Activated T-helper 9 cell treated with anti-CD3 and anti-CD28 coated beads, Interleukin-2, amount 50 U/mL, for 16 hours (primary cell): ENCODE data around the gene CACNA1G.

Experiments
- DNase-seq: peaks from one replicate; pipeline ENCODE4 v3.0.0-alpha.2; 2020; ENCODE audit warnings: low read depth

The CACNA1G gene

DNA sequence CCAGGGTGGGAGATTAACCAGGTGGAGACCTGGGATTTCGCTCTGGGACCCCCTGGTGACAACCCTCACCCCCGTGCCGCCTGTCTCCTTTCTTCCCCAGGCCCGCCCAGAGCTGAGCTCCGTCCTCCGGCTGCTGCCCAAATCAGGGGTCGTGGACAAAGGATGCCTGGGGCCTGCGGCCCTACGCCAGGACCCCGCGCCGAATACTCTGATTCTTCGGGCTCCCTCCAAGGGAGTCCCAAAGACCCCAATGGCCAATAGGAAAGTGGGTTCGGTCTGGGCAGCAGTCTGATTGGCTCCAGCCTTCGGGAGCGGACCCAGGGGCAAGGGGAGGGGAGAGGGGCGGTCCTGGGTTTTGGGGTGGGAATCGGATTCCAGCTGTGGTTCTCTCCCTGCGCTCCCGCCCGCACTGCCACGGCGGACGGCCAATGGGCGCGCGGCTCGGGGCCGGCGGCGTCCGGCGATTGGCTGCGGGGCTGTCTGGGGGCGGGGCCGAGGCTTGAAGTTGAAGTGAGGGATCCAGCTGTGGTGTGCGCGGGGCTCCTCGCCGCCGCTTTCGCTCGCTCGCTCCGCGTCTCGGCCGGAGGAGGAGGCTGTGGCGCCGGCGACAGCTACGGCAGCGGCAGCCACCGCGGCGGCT lies at the start of gene CACNA1G:
CACNA1G (plus strand) TSS at position 531 of the 640 bp plus-strand sequence. CDS start 745 bp downstream, outside the sequence.
- peak; percentile 79 for DNase-seq

DNA sequence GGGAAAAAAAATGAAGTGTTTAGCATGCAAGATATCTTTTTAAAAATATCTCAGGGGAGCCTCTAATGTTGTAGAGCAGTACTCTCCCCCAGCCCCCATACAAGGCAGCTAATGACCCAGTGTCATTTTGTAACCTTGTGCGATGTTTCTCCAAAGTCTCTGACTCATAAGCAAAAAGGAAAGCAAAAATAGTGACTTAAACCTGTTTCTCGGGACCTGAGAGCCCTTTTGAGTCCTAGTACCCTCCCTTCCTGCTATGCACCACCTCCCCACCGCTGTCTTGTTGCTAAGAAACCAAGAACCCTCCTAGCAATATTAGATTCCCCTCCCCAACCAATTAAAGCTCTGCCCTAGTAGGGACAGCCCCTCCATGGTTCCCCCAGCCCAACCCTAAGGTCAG lies 49.5 kb upstream of the CACNA1G start:
- peak; percentile 13 for DNase-seq

DNA sequence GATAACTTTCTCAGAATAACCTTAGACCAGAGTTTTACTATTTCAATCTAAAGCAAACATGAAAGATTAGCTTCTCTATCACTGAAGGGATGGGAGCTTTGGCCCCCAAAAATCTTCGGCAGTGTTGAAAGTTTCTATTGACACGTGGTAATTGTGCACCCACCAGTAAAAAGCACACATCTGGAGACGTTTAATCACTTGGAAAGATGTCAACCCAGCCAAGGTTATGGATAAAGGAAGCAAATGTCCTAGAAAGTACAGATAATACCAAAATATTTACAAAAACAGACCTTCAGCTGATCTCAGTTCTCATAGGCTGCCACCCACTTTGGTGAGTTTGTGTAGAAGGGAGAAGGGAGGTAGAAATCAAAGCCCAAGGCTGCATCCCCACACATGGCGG lies 47.0 kb upstream of the CACNA1G start:
- no peak for DNase-seq

DNA sequence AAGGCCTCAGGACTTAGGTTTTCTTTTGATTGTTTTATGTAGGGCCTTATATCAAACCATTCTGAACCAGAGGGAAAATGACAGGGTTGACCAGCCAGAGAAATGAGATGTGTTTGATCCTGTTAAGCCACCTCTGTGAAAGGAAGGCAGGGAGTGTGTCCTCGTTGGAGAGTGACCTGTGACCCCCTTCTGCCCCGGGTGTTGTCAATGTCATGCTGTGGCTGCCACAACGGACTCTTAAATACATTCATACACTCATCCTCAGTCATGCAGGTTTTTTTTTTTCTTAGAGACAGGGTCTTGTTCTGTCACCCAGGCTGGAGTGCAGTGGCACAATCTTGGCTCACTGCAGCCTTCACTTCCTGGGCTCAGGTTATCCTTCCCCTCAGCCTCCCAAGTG lies 46.1 kb upstream of the CACNA1G start:
- DNase-seq: no peak

DNA sequence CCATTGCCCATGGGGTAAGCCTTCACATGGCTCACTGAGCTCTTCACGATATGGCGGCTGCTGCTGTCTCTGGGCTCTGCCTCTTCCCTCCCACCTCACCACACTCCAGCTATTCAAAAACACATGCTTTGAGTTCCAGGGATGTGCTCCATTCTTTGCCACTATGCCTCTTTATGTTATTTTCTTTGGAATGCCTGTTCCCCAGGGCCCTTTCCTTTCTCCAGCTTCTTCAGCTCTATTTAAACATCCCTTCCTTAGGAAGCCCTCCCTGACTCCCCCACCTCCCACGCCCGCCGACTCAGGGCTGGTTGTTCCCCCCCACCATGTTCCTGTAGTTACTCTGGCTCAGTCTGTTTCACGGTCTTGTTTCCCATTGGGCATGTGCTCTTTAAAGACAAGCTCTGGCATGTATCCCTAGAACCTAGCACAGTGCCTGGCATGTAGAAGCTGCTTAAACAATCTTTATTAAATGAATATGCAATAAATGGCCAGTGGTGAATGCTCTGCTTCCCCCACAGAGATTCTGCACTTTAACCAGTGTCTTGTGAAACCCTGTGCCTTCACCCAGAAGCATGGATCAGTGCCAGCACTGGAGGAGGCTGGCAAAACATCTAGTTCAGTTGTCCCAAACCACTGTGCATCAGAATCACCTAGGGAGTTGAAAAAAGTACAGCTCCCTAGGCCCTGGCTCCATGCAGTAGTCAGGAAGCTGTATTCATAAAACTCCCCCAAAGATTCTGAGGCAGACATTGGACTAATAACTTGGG lies 45.4 kb upstream of the CACNA1G start:
- no peak for DNase-seq

DNA sequence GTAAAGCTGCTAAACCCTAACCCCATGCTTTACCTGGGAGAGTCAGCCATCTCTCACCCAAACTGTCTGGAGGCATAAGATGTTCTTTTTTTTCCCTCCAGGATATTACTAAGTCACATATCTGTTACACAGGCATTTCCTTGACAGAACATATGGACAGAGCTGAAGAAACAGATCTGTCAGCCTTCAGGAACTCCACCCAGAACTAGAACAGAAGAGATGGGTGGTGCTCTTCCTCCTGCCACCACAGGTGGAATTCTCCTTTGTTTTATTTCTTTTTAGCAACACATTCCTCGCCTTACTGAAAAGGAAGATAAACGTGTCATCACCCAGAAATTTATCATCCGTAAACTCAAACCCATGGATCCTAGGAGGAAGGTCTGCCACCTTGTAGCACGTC lies 43.5 kb upstream of the CACNA1G start:
- DNase-seq: no peak

DNA sequence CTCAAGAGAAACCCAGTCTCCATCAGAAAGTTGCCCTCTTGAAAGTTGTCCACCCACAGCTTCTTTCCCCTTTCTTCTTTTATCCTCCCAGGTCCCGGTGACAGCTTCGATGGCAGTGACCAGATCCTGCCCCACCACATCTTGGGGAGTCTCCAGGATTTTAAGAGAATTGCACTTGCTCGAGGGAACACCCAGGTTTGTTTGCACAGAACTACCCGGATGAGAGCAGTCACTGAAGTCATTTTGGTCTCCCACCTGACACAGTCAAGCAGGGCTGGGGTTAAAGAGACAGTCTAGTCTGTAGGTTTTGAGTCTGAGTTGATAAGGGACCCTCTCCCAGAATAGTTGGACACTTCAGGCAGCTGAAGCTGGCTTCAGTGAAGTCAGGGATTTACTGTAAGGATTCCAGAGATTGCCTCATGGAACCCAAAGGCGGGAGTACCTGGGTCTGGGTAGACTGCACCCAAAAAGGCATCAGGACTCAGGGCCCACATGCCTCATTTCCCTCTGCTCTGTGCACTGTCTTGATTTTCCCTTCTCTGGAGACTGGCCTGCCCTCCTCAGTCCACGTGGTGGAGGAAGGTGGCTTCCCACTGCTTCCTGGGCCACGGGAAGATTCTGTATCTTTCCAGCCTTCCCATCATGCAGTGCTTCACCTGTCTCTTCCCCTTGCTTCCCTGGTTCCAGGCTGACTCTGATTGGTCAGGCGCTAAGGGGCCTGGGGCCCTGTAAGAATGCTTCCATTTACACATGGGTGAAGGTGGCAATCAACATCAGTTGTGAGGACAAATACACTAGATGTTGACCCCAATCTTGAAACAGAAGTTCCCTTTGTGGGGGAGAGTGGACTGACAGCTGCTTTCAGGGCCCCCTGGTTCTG lies 42.8 kb upstream of the CACNA1G start:
- DNase-seq: no peak

DNA sequence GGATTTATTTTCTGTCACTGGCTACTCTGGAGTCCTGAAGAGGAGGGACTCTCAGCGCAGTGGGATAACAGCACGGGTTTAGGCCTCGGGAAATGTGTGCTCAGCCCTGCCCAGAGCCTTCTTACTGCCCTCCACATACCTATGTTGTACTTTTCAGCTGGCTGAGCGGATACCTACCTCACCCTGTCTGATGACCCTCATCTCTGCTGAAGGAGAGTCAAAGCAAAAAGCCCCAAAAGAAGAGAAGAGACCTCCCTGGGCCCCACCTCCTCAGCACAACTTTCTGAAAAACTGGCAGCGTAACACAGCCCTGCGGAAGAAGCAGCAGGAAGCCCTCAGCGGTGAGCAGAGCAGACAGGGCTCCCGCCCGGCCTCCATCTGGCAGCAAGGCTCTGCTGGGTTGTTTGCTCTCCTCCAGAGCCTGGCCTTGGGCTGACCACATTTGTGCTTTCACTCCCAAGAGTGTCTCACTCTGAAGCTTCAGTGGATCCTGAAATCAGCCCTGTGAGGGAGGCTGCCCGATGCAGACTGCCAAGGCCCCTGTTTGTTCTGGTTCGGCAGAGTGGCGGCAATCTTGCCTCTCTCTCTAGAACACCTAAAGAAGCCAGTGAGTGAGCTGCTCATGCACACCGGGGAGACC lies 42.0 kb upstream of the CACNA1G start:
- DNase-seq: no peak

DNA sequence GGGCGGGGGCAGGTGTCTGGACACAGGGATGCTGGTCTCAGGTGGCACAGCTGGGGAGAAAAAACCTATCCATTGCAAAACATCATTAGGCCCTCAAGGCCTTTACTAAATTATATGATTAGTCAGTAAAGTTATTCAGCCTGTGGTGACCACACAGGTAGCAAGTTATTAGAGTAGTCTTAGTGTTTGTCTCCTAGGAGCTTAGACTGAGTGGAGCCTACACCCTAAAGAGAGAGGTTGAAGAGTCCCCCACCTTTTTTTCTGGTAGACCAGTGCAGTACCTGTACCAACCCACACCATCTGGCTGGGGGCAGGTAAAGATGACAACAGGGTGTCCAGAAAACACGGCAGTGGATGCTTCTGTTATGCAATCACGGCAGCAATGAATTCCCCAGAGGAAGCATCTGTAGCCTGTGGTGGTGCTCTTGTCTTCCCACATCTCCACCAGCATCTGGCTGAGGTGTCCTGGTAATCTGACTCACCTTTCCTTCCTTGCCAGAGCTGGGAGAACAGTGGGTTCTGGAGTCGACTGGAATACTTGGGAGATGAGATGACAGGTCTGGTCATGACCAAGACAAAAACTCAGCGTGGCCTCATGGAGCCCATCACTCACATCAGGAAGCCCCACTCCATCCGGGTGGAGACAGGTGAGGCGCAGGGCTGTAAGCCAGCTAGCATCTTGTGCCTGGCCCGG lies 41.2 kb upstream of the CACNA1G start:
- no peak for DNase-seq

DNA sequence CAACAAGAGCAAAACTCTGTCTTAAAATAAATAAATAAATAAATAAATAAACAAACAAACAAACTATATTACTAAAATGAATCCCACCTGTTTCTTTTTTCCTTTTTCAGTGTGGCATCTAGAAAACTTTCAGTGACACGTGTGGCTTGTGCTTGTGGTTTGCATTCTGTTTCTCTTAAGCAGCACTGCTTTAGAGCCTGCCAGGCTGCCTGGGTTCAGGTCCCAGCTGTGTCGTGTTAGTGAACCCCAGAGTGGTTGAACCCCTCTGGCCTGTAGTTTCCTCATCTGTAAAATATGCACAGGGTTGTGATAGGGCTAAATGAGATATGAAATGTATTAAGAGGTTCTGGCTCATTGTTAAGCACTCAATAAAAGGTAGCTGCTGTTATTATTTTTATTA lies 40.0 kb upstream of the CACNA1G start:
- no peak for DNase-seq

DNA sequence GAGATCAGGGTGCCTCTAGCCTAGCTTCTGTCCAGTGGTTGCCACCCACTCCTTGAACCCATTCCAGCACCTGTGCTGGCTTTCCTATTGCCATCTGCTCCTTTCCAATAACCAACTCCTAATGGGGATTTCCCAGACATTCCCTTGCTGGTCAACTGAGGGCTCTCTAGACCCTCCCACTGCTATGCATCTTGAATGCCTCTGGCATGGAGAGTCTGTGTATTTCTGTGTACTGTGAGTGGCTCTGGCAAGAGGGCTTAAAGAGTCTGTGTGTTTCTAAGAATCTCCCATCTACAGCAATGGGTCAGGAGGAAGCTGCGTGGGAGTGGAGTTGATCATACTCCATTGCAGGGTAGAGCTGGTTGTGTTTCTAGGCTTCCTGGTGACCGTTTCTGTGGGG lies 39.0 kb upstream of the CACNA1G start:
- DNase-seq: no peak

DNA sequence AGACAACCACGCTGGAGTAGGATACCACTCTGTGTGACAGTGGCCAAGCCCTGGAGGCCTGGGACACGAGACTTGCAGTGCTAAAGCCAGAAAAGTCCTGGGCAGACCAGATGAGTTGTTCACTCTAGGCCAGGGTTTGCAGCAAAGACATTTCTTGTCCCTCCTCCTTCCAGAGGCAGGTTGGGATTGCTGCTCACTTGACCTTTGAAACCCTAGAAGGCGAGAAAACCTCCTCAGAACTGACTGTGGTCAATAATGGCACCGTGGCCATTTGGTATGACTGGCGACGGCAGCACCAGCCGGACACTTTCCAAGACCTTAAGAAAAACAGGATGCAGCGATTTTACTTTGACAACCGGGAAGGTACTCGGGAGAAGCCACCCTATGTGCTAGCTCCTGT lies 37.7 kb upstream of the CACNA1G start:
- DNase-seq: no peak

DNA sequence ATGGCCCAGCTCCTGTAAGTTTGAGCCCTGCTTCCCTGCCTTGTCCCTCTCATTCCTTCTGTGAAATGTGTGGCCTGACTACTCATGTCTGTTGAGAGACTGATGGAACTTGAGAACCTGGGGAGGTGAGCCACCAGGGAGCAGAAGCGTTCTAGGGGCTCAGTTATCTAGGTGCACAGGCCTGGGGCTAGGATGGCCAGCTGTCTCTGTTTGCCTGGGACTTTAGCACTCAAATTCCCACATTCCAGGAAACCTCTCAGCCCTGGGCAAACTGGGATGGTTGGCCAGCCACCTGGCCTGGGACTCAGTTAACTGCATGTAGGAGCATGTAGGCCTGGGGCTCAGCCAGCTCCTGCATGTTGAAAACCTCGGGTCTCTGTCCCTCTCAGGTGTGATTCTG lies 37.3 kb upstream of the CACNA1G start:
- DNase-seq: no peak

DNA sequence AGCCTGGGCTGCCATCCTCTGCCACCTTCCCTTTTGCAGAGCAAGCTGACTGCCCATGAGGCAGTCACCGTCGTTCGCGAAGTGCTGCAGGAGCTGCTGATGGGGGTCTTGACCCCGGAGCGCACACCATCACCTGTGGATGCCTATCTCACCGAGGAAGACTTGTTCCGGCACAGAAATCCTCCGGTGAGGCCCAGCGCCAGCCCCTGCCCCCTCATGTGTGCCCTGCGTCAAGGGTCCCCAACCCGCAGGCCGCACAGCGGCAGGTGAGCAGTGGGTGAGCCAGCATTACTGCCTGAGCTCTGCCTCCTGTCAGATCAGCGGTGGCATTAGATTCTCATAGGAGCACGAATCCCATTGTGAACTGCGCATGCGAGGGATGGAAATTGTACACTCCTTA lies 35.7 kb upstream of the CACNA1G start:
- no peak for DNase-seq

DNA sequence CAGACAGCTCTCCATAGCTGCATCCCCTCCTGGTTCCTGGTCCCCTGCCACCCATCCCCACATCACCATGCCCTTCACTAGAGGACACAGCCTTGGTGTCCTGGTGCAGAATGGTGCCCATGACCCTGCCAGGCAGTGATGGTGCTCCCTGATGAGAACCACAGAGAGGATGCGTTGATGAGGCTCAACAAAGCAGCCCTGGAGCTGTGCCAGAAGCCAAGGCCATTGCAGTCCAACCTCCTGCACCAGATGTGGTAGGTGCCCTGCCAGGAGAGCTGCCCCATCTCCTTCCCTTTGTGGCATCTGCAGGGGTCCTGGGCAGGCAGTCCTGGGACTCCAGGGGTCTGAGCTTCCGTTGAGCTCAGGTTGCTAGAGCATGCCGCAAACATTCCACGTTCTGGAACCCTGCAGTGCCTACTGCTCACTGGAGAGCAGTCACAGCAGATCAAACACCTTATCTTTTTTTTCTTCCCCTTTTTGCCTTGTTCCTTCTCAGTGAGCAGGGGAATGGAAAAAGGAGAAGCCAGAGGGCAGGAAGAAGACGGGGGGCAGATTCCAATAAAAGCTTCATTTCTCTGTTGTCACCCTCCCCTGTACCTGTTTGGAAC lies 33.3 kb upstream of the CACNA1G start:
- DNase-seq: no peak

DNA sequence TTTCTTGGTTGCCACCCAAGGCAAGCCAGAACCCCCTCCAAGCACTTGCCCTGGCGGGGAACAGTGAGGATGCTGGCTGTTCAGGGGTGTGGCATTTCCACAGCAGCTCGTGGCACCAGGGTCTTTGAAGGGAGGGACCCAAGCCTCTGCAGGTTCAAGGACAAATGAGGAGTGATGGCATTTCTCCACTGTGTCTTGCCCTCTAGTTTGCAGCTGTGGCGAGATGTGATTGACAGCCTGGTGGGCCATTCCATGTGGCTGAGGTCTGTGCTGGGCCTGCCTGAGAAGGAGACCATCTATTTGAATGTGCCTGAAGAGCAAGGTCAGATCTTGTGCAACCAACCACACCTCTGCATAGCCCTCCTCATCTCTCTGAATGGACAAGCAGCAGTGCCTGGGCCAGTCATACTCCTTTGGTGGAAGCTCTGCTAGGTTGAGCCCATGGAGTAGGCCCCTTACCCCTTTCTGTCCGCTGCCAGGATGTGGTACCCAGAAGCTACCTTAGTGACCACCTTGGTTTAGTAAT lies 32.5 kb upstream of the CACNA1G start:
- no peak for DNase-seq

DNA sequence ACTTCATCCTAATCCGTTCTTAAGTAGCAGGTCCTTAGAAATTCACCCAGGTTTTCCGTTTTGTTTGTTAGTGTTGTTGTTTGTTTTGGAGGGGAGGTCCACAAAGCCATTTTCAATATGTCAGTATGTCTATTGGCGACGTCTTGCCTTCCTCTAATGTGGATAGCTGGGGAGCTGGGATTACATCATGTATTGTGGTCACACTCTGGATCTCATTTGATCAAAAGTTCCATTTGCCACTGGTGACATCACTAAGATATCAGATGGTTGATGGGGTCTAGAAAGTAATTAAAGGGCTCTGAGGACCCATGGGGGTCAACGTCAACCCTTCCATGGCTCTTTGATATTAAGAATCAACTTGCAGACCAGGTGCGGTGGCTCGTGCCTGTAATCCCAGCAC lies 30.7 kb upstream of the CACNA1G start:
- DNase-seq: no peak

DNA sequence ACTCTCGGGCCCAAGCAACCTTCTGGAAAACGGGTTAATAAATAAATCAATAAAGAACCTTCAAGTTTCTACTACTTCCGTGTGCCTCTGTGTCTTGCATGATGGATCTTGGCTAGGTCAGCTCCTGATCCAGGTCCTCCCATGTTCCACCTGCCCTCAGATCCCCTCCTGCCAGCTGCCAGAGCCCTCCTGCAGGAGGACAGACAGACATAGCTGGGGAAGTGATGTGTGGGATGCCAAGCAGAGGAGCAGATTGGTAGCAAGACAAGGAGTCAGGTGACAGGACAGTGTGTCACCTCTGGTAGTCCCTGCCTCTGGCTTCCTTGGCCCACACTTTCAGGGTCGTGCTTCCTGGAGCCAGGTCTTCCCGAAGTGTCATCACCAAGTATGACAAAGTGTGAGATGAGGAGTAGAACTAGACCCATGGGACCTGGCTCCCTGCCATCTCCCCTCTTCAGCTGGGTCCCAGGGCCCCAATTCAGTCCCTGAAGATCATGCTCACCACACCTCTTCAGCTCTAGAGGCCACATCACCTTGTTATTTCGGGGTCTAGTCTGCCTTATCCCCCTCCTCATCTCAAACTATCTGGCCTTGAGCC lies 29.0 kb upstream of the CACNA1G start:
- DNase-seq: no peak

DNA sequence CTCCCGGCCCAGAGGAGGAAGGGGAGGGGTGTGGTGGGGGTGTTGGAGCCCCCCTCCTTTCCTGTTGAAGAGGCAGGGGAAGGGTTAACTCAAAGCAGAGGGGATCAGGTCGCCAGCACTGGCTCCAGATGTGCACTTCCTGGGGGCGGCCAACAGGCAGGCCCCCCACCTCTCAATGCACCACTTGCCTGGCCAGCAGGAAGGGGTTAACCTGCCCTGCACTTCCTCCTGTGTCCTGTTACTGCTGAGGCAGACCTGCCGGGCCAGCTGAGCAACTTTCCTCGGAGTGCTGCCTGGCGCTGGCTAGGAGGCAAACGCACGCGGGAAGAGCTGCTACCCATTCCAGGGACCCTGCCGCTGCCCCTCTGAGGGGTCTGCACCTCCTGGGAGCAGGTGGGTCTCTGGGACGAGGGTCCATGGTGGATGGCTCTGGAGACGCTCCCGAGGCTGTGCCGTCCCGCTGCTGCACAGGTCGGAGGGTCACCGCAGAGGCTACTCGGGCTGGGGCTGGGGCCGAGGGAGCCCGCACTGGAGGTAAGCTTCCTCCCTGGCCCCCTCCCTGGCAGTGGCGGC lies 28.0 kb upstream of the CACNA1G start, which contains the start of gene EPN3:
EPN3 (plus strand) TSS at position 284 of the 573 bp plus-strand sequence. CDS start 3,822 bp downstream, outside the sequence.
- DNase-seq: no peak

DNA sequence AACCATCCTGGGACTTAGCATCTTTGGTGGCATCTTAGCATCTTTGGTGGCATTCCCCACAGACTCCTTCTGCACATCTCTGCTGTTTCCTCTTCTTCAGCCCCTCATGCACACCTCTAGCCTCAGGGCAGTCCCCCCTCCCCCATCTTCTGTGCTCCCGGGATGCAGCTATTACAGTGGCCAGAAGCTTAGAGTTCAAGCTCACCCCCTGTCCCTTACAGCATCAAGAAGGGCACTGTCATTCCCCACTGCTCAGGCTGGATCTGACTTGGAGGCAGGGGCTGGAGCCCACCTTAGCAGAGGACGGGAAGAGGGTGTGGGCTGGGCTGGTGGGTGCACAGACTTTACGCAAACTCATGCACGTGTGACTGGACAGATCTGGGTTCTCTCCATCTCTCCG lies 27.3 kb upstream of the CACNA1G start:
- DNase-seq: no peak
